GM12891 (cell line): ENCODE data around the gene SKI.

ENCODE experiments used
- POLR2A ChIP-seq: IDR thresholded peaks from 2 replicates; pipeline ENCODE4 v1.6.1; 2011; ENCODE audit warnings: low read depth, low read length, control low read depth
- POLR2AphosphoS5 ChIP-seq: IDR thresholded peaks from 2 replicates; pipeline ENCODE4 v1.6.1; 2011; ENCODE audit warnings: low read depth, low read length, control low read depth
- POU2F2 ChIP-seq: IDR thresholded peaks from 2 replicates; pipeline ENCODE4 v1.6.1; 2011; ENCODE audit warnings: low read depth, mild to moderate bottlenecking, control low read depth, low read length, moderate library complexity
- SPI1 ChIP-seq: IDR thresholded peaks from 2 replicates; pipeline ENCODE4 v1.6.1; 2011; ENCODE audit warnings: low read depth, low read length, control low read depth
- TAF1 ChIP-seq: IDR thresholded peaks from 2 replicates; pipeline ENCODE4 v1.6.1; 2011; ENCODE audit warnings: low read depth, low read length, control low read depth

DNA sequence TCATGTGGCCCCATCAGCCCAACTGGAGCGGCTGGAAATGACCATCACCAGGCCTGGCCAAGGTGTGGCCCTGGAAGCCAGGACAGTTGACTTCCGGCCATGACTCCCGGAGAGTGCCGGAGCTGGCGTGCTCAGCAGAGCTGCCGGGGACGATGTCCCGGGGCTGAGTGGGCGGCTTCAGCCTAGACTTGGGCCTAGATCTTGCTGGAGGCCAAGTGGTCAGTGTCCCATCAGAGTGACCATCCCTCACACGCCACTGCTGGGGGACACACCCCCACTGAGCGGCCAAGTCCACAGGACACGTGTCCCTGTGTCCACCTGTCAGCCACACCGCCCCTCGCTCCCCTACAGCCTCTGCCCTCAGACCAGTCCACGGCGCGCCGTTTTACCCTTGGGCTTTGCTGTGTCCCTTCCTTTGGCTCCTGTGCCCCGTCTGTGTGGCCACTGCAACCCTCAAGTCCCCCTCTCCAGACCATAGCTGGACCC is 37.6 kb upstream of the SKI start:
- no peak for TF ChIP-seq POLR2AphosphoS5
- no peak for TF ChIP-seq POLR2A
- no peak for TF ChIP-seq SPI1
- no peak for TF ChIP-seq TAF1
- no peak for TF ChIP-seq POU2F2
